Mucosa of descending colon (tissue), 3 donors: ENCODE measurements around the gene PACRGL. TPM values are rescaled to one million over a fixed set of nuclear protein-coding genes. Genes with fewer than 3 reads are reported as not detected.

Source experiments
- ATAC-seq: fragments of 200-7000 bp; cut with Tn5 transposase; one replicate; pipeline ENCODE4 v1.9.1; 2020; ENCODE audit warnings: mild to moderate bottlenecking, moderate library complexity
- DNase-seq, 3 donors: peaks; one replicate each; pipeline ENCODE4 v3.0.0-alpha.2; 2020
- H3K36me3 ChIP-seq: fragments of 200-600 bp; one replicate; pipeline ENCODE4 v1.8.0; 2021; ENCODE audit warnings: low read depth, mild to moderate bottlenecking
- H3K4me1 ChIP-seq: fragments of 200-600 bp; one replicate; pipeline ENCODE4 v1.8.0; 2021; ENCODE audit warnings: low read depth, mild to moderate bottlenecking
- H3K4me3 ChIP-seq: fragments of 200-600 bp; one replicate; pipeline ENCODE4 v1.8.0; 2021; ENCODE audit warnings: mild to moderate bottlenecking
- H3K9me3 ChIP-seq: fragments of 200-600 bp; one replicate; pipeline ENCODE4 v1.8.0; 2021; ENCODE audit warnings: mild to moderate bottlenecking
- intact Hi-C, 2 donors: fragments of 100-400 bp; cut with DNase I in 1 of 2; cut with micrococcal nuclease in 1 of 2; formaldehyde crosslinking; loops; one replicate each; pipeline versions ENCODE4 v1.11.0 to v1.11.1; 2022; cut with DNase I, micrococcal nuclease
- long read RNA-seq, 2 donors: library from polyadenylated mRNA; unstranded; transcript quantifications; one replicate each; pipeline ENCODE4 v2.0.0, GENCODE V29; 2019 to 2021
- total RNA-seq, 3 donors: library from RNA; stranded (reverse); fragmentation: NEBNext Ultra II Directional in 2 of 3; extraction: Animal tissue kit (Norgen Biotek cat#: 25700) in 2 of 3; gene quantifications; one replicate each; pipeline versions ENCODE4 v1.2.1 to v1.2.4, GENCODE V29; 2021 to 2023
- TF ChIP-seq, protein P1 (sequence below): fragments of 200-600 bp; IDR thresholded peaks from one replicate; pipeline ENCODE4 v1.8.0; 2022; ENCODE audit warnings: antibody characterized with exemption, mild to moderate bottlenecking
- donor health status: DM: no; HTN: no; CAD: no; lungs with moderate emphysema.
- donor health status: DM: no; HTN: no; CAD: no.
- donor health status: DM: no; HTN: yes; CAD: no.

Gene PACRGL
- 10 to 100 TPM; 14.1 to 24.1 (median 23.2) TPM for total RNA-seq
- long read RNA-seq, donor 1, partial matches to known transcripts, result 0 of 1 reads
- long read RNA-seq, donor 1, other reads (novel, unspliced or antisense), result 1 of 1 reads
- long read RNA-seq, donor 2, partial matches to known transcripts, result 0 of 1 reads
- long read RNA-seq, donor 2, other reads (novel, unspliced or antisense), result 1 of 1 reads

DNA sequence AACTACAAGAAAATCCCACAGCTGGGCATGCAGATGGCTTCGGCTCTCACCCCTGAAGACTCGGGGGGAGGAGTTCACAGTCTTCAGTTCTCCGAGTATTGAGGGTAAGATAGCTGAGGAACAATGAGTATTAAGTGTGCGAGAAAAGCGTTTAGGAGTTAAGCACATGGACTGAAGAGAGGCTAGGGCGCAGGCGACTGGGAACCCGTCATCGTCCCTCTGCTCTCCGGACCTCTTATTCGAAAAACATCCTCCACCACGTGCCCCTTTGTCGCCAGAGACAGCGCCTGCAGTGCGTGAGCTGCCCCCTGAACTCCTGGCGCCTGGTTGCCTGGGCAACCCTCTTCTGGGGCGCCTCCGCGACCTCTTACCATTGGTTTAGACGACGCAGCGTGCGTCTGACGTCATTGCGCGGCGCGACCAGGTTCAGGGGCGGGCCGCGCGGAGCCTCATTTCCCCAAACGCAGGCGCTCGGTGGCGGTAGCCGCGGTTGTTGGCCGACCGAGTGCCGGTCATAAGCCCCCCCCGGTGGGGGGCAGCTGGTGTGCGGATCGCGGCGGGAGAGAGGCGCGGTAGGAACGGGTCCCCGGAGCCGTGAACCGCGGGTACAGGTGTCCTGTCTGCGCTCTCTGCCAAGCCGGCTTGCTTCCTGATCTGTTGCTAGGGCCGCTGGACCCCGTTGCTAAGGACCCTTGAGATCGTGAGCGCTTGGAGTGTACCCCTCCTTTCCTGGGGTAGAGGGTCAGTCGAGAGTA is at the start of gene PACRGL:
TSS of gene PACRGL (plus strand) at position 452 of the 755 bp plus-strand sequence. CDS start 4,024 bp downstream, outside the sequence.
- ATAC-seq (peak; percentile 100), DNase-seq (peak; percentile 94 to 96 (median 96))
- H3K4me1 ChIP-seq, result peaks cover 8% of the 10 kb centered on the region
- H3K36me3 ChIP-seq, result no peaks in the 10 kb centered on the region
- H3K9me3 ChIP-seq, result no peaks in the 10 kb centered on the region
- TF ChIP-seq, protein P1, sequence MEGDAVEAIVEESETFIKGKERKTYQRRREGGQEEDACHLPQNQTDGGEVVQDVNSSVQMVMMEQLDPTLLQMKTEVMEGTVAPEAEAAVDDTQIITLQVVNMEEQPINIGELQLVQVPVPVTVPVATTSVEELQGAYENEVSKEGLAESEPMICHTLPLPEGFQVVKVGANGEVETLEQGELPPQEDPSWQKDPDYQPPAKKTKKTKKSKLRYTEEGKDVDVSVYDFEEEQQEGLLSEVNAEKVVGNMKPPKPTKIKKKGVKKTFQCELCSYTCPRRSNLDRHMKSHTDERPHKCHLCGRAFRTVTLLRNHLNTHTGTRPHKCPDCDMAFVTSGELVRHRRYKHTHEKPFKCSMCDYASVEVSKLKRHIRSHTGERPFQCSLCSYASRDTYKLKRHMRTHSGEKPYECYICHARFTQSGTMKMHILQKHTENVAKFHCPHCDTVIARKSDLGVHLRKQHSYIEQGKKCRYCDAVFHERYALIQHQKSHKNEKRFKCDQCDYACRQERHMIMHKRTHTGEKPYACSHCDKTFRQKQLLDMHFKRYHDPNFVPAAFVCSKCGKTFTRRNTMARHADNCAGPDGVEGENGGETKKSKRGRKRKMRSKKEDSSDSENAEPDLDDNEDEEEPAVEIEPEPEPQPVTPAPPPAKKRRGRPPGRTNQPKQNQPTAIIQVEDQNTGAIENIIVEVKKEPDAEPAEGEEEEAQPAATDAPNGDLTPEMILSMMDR, result no peak
- peak within 1 kb of the TSS; percentile 62 for H3K4me3 ChIP-seq
- intact Hi-C loops, result no loop called here

DNA sequence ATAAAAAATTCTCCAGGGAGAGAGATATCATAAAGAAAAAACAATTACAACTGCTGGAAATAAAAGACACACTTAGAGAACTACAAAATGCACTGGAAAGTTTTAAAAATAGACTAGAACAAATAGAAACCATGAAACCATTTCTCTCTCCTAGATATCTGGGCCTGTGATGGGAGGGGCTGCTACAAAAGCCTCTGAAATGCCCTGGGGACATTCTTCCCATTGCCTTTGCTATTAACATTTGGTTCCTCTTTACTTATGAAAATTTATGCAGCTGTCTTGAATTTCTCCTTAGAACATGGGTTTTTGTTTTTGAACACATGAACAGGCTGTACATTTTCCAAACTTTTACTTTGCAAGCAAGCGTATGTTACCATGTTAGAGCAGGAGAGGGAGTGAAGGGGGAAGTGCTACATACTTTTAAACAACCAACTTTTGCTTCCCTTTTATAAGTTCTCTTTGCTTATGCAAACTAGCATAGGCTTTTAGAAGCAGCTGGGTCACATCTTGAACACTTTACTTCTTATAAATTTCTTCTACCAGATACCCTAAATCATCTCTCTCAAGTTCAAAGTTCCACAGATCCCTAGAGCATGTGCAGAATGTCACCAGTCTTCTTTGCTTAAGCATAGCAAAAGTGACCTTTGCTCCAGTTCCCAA is 47.9 kb upstream of the PACRGL start:
- Histone ChIP-seq H3K36me3 (no peaks in the 10 kb centered on the region), H3K4me1 (no peaks in the 10 kb centered on the region), H3K9me3 (peaks cover 3% of the 10 kb centered on the region), H3K4me3 (no peak overlapping the region)
- DNase-seq (no peak), ATAC-seq (no peak)
- TF ChIP-seq, protein P1, result no peak
- intact Hi-C loops, result no loop called here

DNA sequence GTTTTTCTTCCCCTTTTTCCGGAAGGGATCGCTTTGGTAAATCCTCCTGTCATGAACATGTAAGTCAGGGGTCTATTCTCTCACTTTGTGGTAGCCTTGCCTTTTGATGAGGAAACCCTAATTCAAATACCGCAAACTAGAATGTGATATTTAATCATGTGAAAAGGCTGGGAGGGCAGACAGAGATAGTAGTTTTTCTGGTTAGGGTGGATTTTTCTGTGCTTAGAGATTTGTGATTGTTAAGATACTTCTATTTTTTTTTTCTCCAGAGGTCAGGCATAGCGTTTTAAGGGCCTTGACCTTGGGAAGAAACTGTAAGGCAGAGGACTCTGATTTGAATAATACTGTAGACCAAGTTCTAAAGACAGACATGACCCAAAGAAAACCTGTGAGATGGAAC is 41.8 kb upstream of the PACRGL start:
- TF ChIP-seq, protein P1, result no peak
- Histone ChIP-seq H3K4me3 (no peak overlapping the region), H3K9me3 (no peaks in the 10 kb centered on the region), H3K36me3 (no peaks in the 10 kb centered on the region), H3K4me1 (no peaks in the 10 kb centered on the region)
- ATAC-seq, result no peak
- intact Hi-C loops, result no loop called here
- no peak for DNase-seq

DNA sequence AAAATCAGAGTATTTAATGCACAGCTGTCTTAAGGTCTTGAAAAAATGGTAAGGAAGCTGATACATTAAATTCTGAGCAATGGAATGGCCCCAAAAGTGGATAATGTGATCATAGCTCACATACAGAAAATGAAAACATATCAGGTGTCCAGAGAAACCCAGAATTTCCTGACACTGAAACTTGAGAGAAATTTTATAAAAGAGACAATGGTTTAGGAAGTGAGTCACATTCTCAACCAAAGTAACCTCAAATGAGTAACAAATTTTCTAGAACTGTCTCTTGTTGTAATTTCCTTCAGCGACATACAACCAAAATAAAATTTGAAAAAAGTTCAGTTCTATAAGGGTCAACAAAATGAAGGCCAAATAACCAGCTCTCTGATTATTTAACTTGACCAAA is 37.4 kb upstream of the PACRGL start:
- H3K36me3 ChIP-seq, result no peaks in the 10 kb centered on the region
- TF ChIP-seq, protein P1, result no peak
- intact Hi-C loops, result no loop called here
- no peaks in the 10 kb centered on the region for H3K9me3 ChIP-seq
- no peak for ATAC-seq
- no peaks in the 10 kb centered on the region for H3K4me1 ChIP-seq
- DNase-seq, result no peak
- no peak overlapping the region for H3K4me3 ChIP-seq

DNA sequence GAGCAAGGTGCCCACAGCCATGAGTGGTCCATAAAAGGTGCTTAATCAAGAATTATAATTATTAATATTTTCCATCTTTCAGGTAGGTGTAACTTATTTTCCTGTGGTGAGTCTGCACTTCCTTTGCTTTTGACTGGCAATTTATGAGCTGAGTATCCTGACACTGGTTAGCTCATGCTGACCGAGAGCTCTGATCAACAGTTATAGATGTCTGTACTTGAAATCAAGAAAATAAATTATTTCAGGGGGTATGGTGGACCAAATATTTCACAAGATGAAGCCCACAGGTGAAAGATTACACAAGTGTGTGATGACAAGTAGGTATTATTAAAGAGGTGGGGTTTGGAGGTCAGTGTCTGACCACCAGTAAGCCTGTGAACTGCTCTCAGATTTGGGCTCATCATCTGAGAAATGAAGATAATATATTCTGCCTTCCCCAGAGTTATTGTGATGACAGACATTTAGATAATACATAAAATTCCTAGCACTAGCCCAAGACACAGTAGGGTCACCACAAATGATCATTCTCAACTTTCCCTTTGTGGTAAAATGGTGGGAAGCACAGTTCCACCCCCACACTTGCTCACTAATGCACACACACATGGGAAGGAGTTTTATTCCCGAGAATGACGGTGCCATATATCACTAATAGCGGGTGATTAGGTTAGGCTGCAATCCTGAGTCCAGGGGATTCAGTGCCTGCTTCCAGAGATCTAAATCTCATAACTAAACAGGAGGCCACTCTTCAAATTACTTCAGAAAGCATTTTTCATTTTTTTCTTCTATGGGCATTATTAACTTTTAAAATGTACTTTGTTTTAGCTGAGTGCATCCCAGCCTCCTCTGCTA is 34.0 kb upstream of the PACRGL start:
- intact Hi-C loops, result no loop called here
- no peak for ATAC-seq
- H3K4me3 ChIP-seq, result no peak overlapping the region
- H3K4me1 ChIP-seq, result no peaks in the 10 kb centered on the region
- DNase-seq, result no peak
- TF ChIP-seq, protein P1, result no peak
- no peaks in the 10 kb centered on the region for H3K36me3 ChIP-seq
- no peaks in the 10 kb centered on the region for H3K9me3 ChIP-seq
